HG03025 (cell line): ENCODE data around the gene PPP1R9B.
A peak's percentile ranks its signal among the peaks of the same experiment; 100 is the strongest.

ENCODE experiments used
- ATAC-seq: cut with Tn5 transposase; IDR thresholded peaks from one replicate; pipeline ENCODE4 v1.9.1; 2021; ENCODE audit warnings: mild to moderate bottlenecking, moderate library complexity; ENCODE audit not compliant: unreplicated experiment, low FRiP score

PPP1R9B gene

DNA sequence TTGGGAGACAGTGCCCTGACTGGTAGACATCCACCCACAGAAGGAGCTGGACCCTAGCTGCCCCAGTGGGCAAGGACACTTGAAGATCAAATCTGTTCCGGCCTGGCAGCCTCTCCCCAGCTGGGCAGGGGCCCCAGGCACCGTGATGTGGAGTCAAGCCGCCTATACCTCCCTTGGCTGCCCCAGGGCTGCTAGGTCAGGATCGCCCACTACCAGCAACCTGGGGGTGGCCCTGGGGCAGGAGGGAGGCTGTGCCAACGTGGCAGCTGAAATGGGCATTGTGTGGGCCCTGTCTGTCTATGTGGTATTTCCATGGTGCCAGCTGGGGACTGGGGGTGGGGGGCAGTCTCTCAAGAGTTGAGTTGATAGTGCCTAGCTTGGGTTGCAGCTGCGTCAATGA, 54.4 kb downstream of the PPP1R9B start:
- no peak for ATAC-seq

DNA sequence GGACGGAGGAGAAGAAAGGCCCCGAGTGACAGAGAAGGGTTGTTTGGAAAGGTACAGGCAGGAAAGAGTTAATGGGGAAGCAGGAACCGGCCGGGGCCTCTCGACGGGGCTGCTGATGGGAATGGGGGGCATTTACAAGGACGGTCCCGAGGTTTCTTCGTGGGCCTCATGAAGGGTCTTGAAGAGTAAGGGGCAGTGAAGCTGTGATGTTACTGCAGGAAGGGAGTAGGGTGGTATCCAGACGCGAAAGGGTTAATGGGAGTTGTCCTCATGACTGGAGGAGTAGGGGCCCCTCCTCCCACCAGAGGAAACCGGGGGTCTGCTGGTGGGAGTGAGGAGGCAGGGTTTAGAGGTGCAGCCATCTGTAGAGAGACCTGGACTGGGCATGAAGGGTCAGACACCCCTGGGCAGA, 54.8 kb downstream of the PPP1R9B start:
- ATAC-seq = no peak

DNA sequence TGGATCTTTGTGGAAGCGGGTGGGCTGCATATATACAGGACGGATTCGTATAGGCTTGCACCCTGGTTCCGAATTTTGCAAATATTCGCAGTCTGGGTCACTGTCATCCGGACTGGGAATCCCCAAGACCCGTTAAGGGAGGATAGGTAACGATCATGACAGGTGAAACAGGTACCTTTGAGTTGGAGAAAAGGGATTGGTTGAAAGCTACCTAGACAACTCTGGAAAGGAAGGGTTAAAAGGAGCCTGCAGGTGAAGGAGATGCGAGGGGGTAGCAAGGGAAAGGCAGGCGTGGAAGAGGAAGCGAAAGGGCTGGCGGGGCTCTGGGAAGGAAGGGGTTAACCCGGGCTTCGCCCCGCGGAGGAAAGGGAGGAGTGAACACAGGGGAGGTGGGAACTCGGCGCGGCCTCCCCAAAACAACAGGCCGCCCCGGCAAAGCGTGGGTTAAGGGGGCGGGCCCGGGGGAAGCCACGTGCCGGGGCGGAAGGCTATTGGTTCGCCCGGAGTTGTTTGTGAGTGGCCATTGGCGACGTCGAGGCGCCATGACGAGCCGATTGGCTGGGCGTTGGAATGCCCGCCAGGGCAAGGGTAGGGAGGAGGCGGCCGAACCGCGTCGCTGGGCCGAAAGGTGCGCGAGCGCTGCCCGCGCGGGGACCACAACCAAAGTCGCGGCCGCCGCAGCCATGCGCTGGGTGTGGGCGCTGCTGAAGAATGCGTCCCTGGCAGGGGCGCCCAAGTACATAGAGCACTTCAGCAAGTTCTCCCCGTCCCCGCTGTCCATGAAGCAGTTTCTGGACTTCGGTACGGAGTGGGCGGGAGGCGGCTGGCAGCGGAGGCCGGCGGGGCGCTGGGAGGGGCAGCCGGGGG, 55.5 kb downstream of the PPP1R9B start, which contains the start of gene PDK2:
TSS of gene PDK2 (plus strand) at position 599 of the 867 bp plus-strand sequence. CDS start at position 684, 85 bp downstream.
- ATAC-seq = peak; percentile 89

DNA sequence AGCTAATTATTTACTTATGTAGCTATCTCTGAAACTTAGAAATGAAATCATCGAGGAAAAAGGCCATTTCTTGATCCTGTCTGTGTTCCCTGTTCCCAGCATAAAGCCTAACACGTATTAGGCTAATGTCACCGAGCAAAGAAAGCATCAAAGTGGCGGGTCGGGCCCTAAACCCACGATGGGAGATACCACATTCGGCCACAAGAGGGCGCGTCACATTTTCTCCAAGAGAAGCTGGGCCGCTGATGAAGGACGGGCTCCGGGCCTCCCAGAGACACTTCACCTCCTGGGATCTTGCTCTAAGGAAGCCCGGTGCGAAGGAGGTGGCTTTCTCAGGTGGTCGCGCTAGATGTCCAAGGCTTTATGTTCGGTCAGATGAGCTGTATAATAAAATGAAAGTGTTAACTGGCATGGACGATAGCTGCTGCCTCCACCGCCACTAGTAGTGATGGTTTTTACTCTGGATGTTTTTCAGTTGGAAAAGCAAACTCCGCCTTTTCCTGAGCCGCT, 56.2 kb downstream of the PPP1R9B start:
- no peak for ATAC-seq

- ATAC-seq = no peak
Observed at GRCh38 chr17:50093807-50094206, 56.7 kb downstream of the PPP1R9B start.

DNA sequence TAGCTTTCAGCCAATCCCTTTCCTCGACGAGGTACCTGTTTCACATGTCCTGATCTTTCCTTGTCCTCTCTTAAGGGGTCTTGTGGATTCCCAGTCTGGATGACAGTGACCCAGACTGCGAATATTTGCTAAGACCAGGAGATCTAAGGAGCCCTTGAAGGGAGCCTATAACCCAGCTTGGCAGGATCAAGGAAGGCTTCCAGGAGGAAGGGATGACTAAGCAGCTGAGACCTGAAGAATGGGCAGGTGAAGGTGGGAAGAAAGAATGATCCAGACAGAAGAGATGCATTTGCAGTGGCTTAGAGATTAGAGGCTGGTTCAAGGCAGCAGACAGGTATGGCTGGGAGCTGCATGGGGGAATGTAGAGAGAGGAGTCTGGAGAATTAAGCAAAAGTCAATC, 57.2 kb downstream of the PPP1R9B start:
- ATAC-seq = no peak

- ATAC-seq = no peak
Observed at GRCh38 chr17:50091918-50092285, 58.6 kb downstream of the PPP1R9B start.

DNA sequence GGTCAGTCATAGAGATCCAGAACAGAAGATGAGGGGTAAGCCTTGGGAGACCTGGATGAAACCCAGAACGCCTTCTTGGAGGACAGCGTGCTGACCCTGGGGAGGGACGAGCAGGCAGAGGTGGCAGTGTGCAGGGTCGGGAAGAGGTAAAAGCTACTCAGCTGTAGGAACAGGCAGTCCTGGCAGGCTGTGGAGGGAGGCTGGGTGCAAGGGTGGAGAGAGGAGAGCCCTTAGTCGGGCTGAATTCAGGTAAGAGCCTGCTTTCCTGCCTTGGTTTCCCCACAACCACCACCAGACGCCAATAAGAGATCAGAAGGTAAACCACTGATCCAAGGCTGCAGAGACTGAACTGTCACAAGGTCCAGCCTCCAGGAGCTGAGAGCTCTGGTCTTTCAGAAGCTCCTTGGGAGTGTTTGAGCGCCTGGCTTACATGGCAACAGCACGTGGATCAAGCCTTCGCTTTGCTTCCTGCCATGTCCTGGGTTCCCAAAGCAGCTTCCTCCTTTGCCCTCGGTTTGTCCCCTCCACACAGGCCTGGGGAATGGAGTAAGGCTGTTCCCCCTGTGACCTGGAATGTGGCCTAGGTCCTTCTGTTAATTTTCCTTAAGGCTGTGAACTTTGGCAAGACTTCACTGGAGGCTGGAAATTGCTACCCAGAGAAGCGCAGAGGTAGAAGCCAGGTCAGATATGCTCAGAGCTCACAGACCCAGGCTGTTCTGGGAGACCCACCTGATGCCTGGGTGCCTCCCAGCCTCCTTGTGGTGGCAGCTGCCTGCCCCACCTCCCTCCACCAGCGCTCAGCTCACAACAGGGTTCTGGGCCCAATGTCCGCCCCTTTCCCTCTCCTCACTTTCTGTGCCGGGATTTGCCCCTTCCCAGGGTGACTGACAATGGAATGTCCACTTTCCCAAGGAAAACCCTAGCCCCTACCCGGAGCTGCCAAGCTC, 59.2 kb downstream of the PPP1R9B start:
- ATAC-seq = no peak

GRCh38 chr17:50090071-50090470, 60.4 kb downstream of the PPP1R9B start:
- no peak for ATAC-seq

- ATAC-seq = no peak
Observed at GRCh38 chr17:50088952-50089825, 61.3 kb downstream of the PPP1R9B start.

GRCh38 chr17:50087912-50088405, 62.5 kb downstream of the PPP1R9B start:
- ATAC-seq = no peak

GRCh38 chr17:50087246-50087911, 63.1 kb downstream of the PPP1R9B start:
- ATAC-seq = no peak
